ENCODE results near the gene SLC35F4. TPM values are rescaled to one million over a fixed set of nuclear protein-coding genes. Genes with fewer than 3 reads are reported as not detected.

SLC35F4 gene
- total RNA-seq, 2 donors from 2014 or later, result not detected

- ATAC-seq (ENCODE audit: insufficient number of reproducible peaks, low FRiP score, low read depth) (no peak), DNase-seq (ENCODE audit: low spot score) (no peak)
- no peak overlapping the region for H3K4me3 ChIP-seq
These were observed 53.2 kb downstream of the SLC35F4 start for GRCh38 chr14:57812741-57813140.

GRCh38 chr14:57811998-57812546 lies 53.8 kb downstream of the SLC35F4 start:
- ATAC-seq (ENCODE audit: insufficient number of reproducible peaks, low FRiP score, low read depth), result no peak
- Histone ChIP-seq H3K9me3 (no peaks in the 10 kb centered on the region), H3K4me3 (no peak overlapping the region), H3K36me3 (no peaks in the 10 kb centered on the region), H3K4me1 (ENCODE audit: control insufficient read depth in 1 of 2, low read depth in 2 of 2) (no peaks in the 10 kb centered on the region), H3K27ac (no peak overlapping the region), H3K27me3 (replicated peaks; ENCODE audit: insufficient read depth) (no peaks in the 10 kb centered on the region)
- no peak for TF ChIP-seq CTCF (IDR thresholded peaks at IDR 0.05)
- DNase-seq (ENCODE audit: low spot score), result no peak

More at GRCh38 chr14:57812741-57813140, 53.2 kb downstream of the SLC35F4 start:
- H3K9me3 ChIP-seq, result no peaks in the 10 kb centered on the region
- no peak for TF ChIP-seq CTCF (IDR thresholded peaks at IDR 0.05)
- H3K27ac ChIP-seq, result no peak overlapping the region
- no peaks in the 10 kb centered on the region for H3K4me1 ChIP-seq (ENCODE audit: control insufficient read depth in 1 of 2, low read depth in 2 of 2)
- H3K36me3 ChIP-seq, result no peaks in the 10 kb centered on the region
- no peaks in the 10 kb centered on the region for H3K27me3 ChIP-seq (replicated peaks; ENCODE audit: insufficient read depth)

- H3K4me1 ChIP-seq (ENCODE audit: control insufficient read depth in 1 of 2, low read depth in 2 of 2), result no peaks in the 10 kb centered on the region
- no peaks in the 10 kb centered on the region for H3K9me3 ChIP-seq
- ATAC-seq (ENCODE audit: insufficient number of reproducible peaks, low FRiP score, low read depth) (no peak), DNase-seq (ENCODE audit: low spot score) (no peak)
- no peaks in the 10 kb centered on the region for H3K36me3 ChIP-seq
- no peak overlapping the region for H3K4me3 ChIP-seq
- no peak for TF ChIP-seq CTCF (IDR thresholded peaks at IDR 0.05)
- H3K27me3 ChIP-seq (replicated peaks; ENCODE audit: insufficient read depth), result no peaks in the 10 kb centered on the region
- no peak overlapping the region for H3K27ac ChIP-seq
These were observed 56.1 kb downstream of the SLC35F4 start for GRCh38 chr14:57809808-57810207.

GRCh38 chr14:57797160-57797559 lies 68.7 kb downstream of the SLC35F4 start:
- ATAC-seq (ENCODE audit: insufficient number of reproducible peaks, low FRiP score, low read depth) (no peak), DNase-seq (ENCODE audit: low spot score) (no peak)
- H3K4me3 ChIP-seq, result no peak overlapping the region
- no peak overlapping the region for H3K27ac ChIP-seq
- H3K4me1 ChIP-seq (ENCODE audit: control insufficient read depth in 1 of 2, low read depth in 2 of 2), result no peaks in the 10 kb centered on the region
- no peak for TF ChIP-seq CTCF (IDR thresholded peaks at IDR 0.05)
- H3K9me3 ChIP-seq, result no peaks in the 10 kb centered on the region
- no peaks in the 10 kb centered on the region for H3K36me3 ChIP-seq
- H3K27me3 ChIP-seq (replicated peaks; ENCODE audit: insufficient read depth), result no peaks in the 10 kb centered on the region

GRCh38 chr14:57796556-57796955 lies 69.3 kb downstream of the SLC35F4 start:
- H3K36me3 ChIP-seq, result no peaks in the 10 kb centered on the region
- TF ChIP-seq CTCF (IDR thresholded peaks at IDR 0.05), result no peak
- ATAC-seq (ENCODE audit: insufficient number of reproducible peaks, low FRiP score, low read depth) (no peak), DNase-seq (ENCODE audit: low spot score) (no peak)
- H3K27me3 ChIP-seq (replicated peaks; ENCODE audit: insufficient read depth), result no peaks in the 10 kb centered on the region
- H3K27ac ChIP-seq, result no peak overlapping the region
- no peak overlapping the region for H3K4me3 ChIP-seq
- no peaks in the 10 kb centered on the region for H3K4me1 ChIP-seq (ENCODE audit: control insufficient read depth in 1 of 2, low read depth in 2 of 2)
- no peaks in the 10 kb centered on the region for H3K9me3 ChIP-seq
